ENCODE measurements around the gene FEM1A. TPM values are rescaled to one million over a fixed set of nuclear protein-coding genes. Genes with fewer than 3 reads are reported as not detected.
"Not testable (repeated sequence)": the region's sequence is repeated elsewhere in the genome, so short reads cannot be mapped to it uniquely, and the experiment has no call there.

The FEM1A gene
- total RNA-seq, 1 donor from 2014 or later: 46.5 TPM

GRCh38 chr19:4803736-4804695, 12.5 kb downstream of the FEM1A start:
- H3K4me1 ChIP-seq: peaks cover 38% of the 10 kb centered on the region
- peak; percentile 81 for TF ChIP-seq CTCF (IDR thresholded peaks at IDR 0.05; ENCODE audit: borderline replicate concordance)
- no peaks in the 10 kb centered on the region for H3K27me3 ChIP-seq (ENCODE audit: low read depth)
- H3K9me3 ChIP-seq (replicated peaks): no peaks in the 10 kb centered on the region
- intact Hi-C loops (cut with micrococcal nuclease): loop anchor here (5.0 kb wide), 1 partner anchor 72 kb away; no protein-coding TSS in a partner anchor
- DNase-seq: no peak
- no peak overlapping the region for H3K4me3 ChIP-seq
- peak overlapping the region; percentile 86 for H3K27ac ChIP-seq (replicated peaks)
- H3K36me3 ChIP-seq: no peaks in the 10 kb centered on the region

- intact Hi-C loops (cut with micrococcal nuclease): loop anchor here (5.0 kb wide), 1 partner anchor 107 kb away; no protein-coding TSS in a partner anchor
- H3K4me1 ChIP-seq: peaks cover 37% of the 10 kb centered on the region
- not testable (repeated sequence) for H3K9me3 ChIP-seq (replicated peaks); H3K27ac ChIP-seq (replicated peaks); H3K27me3 ChIP-seq (ENCODE audit: low read depth); H3K36me3 ChIP-seq; DNase-seq; H3K4me3 ChIP-seq
These were observed 13.6 kb downstream of the FEM1A start for GRCh38 chr19:4805140-4805539.

GRCh38 chr19:4806384-4806783, 14.8 kb downstream of the FEM1A start:
- intact Hi-C loops (cut with micrococcal nuclease): loop anchor here (5.0 kb wide), 1 partner anchor 106 kb away; no protein-coding TSS in a partner anchor
- Histone ChIP-seq H3K4me1 (peaks cover 24% of the 10 kb centered on the region), H3K27me3 (ENCODE audit: low read depth) (no peaks in the 10 kb centered on the region), H3K4me3 (no peak overlapping the region), H3K27ac (replicated peaks) (no peak overlapping the region), H3K36me3 (no peaks in the 10 kb centered on the region), H3K9me3 (replicated peaks) (no peaks in the 10 kb centered on the region)
- no peak for DNase-seq
- TF ChIP-seq CTCF (IDR thresholded peaks at IDR 0.05; ENCODE audit: borderline replicate concordance): no peak

GRCh38 chr19:4807188-4807587, 15.7 kb downstream of the FEM1A start:
- no peak for DNase-seq
- no peaks in the 10 kb centered on the region for H3K27me3 ChIP-seq (ENCODE audit: low read depth)
- TF ChIP-seq CTCF (IDR thresholded peaks at IDR 0.05; ENCODE audit: borderline replicate concordance): no peak
- no peaks in the 10 kb centered on the region for H3K36me3 ChIP-seq
- peaks cover 16% of the 10 kb centered on the region for H3K4me1 ChIP-seq
- intact Hi-C loops (cut with micrococcal nuclease): loop anchor here (5.0 kb wide), 1 partner anchor 105 kb away; no protein-coding TSS in a partner anchor
- H3K9me3 ChIP-seq (replicated peaks): no peaks in the 10 kb centered on the region
- no peak overlapping the region for H3K27ac ChIP-seq (replicated peaks)
- no peak overlapping the region for H3K4me3 ChIP-seq

- peak; percentile 85 for DNase-seq
- Histone ChIP-seq H3K36me3 (peaks cover 3% of the 10 kb centered on the region), H3K4me3 (no peak overlapping the region), H3K27me3 (ENCODE audit: low read depth) (no peaks in the 10 kb centered on the region), H3K9me3 (replicated peaks) (no peaks in the 10 kb centered on the region), H3K27ac (replicated peaks) (no peak overlapping the region), H3K4me1 (peaks cover 27% of the 10 kb centered on the region)
- intact Hi-C loops (cut with micrococcal nuclease): loop anchor here (5.0 kb wide), 1 partner anchor 41 kb away; no protein-coding TSS in a partner anchor
- peak; percentile 94 for TF ChIP-seq CTCF (IDR thresholded peaks at IDR 0.05; ENCODE audit: borderline replicate concordance)
These were observed 20.0 kb downstream of the FEM1A start for GRCh38 chr19:4811328-4812131.

Data from left ventricle myocardium inferior (tissue), 1 donor.